Lower leg skin (tissue), 3 donors: Measurements from ENCODE around the gene MYH7.
"Not testable (repeated sequence)": the region's sequence is repeated elsewhere in the genome, so short reads cannot be mapped to it uniquely, and the experiment has no call there.

ENCODE experiments used
- CTCF ChIP-seq, 3 donors: fragments of 450-650 bp; IDR thresholded peaks; one replicate each; pipeline ENCODE4 v1.5.1; 2016; ENCODE audit warnings: antibody characterized with exemption in 3 of 3, mild to moderate bottlenecking in 3 of 3, moderate library complexity in 2 of 3
- POLR2A ChIP-seq, 2 donors: fragments of 450-650 bp; IDR thresholded peaks; one replicate each; pipeline ENCODE4 v1.6.1; 2016 to 2017; ENCODE audit warnings: antibody characterized with exemption in 2 of 2, mild to moderate bottlenecking in 1 of 2, moderate library complexity in 1 of 2

DNA sequence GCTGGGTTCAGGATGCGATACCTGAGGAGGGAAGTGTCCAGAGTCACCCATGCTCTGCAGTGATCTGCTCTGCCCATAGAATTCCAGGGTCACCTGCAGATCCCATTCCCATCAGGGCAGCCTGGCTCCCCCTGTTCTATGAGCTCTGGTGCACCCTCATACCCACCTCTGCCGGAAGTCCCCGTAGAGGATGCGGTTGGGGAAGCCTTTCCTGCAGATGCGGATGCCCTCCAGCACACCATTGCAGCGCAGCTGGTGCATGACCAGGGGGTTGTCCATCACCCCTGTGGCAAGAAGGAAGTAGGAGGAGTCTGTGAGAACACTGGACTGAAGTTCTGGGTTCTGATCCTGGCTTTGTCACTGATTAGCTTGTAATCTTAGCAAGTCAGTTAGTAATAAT lies 9.7 kb downstream of the MYH7 start:
- TF ChIP-seq CTCF, POLR2A (IDR thresholded peaks at IDR 0.05): not testable (repeated sequence)
